GM12801 (cell line): ENCODE data around the gene DRC3.

ENCODE experiments used
- CTCF ChIP-seq: IDR thresholded peaks from one replicate; pipeline ENCODE4 v1.5.1; 2011; ENCODE audit warnings: control low read depth; ENCODE audit not compliant: insufficient read length; ENCODE audit errors: extremely low read depth

The DRC3 gene

GRCh38 chr17:18021372-18021771, 48.7 kb downstream of the DRC3 start:
- no peak for TF ChIP-seq CTCF

- no peak for TF ChIP-seq CTCF
Observed at GRCh38 chr17:18025241-18025944, 52.7 kb downstream of the DRC3 start.

GRCh38 chr17:18025945-18026776, 53.5 kb downstream of the DRC3 start:
- no peak for TF ChIP-seq CTCF

- TF ChIP-seq CTCF: no peak
Observed at GRCh38 chr17:18027280-18027679, 54.6 kb downstream of the DRC3 start.

- TF ChIP-seq CTCF: no peak
Observed at GRCh38 chr17:18028114-18028951, 55.7 kb downstream of the DRC3 start.

GRCh38 chr17:18028952-18029540, 56.4 kb downstream of the DRC3 start:
- no peak for TF ChIP-seq CTCF

GRCh38 chr17:18031955-18032354, 59.3 kb downstream of the DRC3 start:
- no peak for TF ChIP-seq CTCF
